GM12878 (cell line): ENCODE measurements around the gene IRF9.

Experiments used
- CREB1 ChIP-seq: IDR thresholded peaks from 2 replicates; pipeline ENCODE4 v1.6.1; 2012; ENCODE audit warnings: low read depth, mild to moderate bottlenecking, inconsistent platforms
- EP300 ChIP-seq, 2 experiments: fragments of 150-350 bp in 1 of 2; IDR thresholded peaks; 2 replicates each; pipeline ENCODE4 v1.6.1; 2011 to 2012; ENCODE audit warnings: low read depth in 2 of 2, low read length in 2 of 2, borderline replicate concordance in 1 of 2, improper control_type of control experiment in 1 of 2, inconsistent platforms in 1 of 2; ENCODE audit not compliant: control insufficient read depth in 1 of 2
- EZH2 ChIP-seq: IDR thresholded peaks from 2 replicates; pipeline ENCODE4 v1.6.1; 2012; ENCODE audit warnings: low read depth, mild to moderate bottlenecking, control low read depth, inconsistent platforms, low read length, borderline replicate concordance; ENCODE audit not compliant: control insufficient read depth
- MXI1 ChIP-seq: fragments of 150-350 bp; IDR thresholded peaks from 2 replicates; pipeline ENCODE4 v1.6.1; 2011; ENCODE audit warnings: low read depth, mild to moderate bottlenecking, inconsistent platforms, low read length, improper control_type of control experiment
- NFIC ChIP-seq: IDR thresholded peaks from 2 replicates; pipeline ENCODE4 v1.6.1; 2012; ENCODE audit warnings: low read depth, mild to moderate bottlenecking, inconsistent platforms, low read length, moderate library complexity
- POLR2AphosphoS5 ChIP-seq: IDR thresholded peaks from 2 replicates; pipeline ENCODE4 v1.6.1; 2011; ENCODE audit warnings: mild to moderate bottlenecking, low read length, inconsistent platforms
- TBL1XR1 ChIP-seq: IDR thresholded peaks from 2 replicates; pipeline ENCODE4 v1.6.1; 2012; ENCODE audit warnings: low read depth, low read length, improper control_type of control experiment
- TF ChIP-seq, protein P1 (sequence below), 3 experiments: IDR thresholded peaks in 2 of 3; conservative IDR thresholded peaks in 1 of 3; 2 replicates each; pipeline ENCODE4 v1.5.1; 2011; ENCODE audit warnings: low read depth in 3 of 3, low read length in 3 of 3, mild to moderate bottlenecking in 3 of 3, control low read depth in 2 of 3, moderate library complexity in 2 of 3, inconsistent platforms in 1 of 3, mixed read lengths in 1 of 3; ENCODE audit not compliant: control insufficient read depth in 2 of 3, insufficient read depth in 1 of 3; ENCODE audit errors: extremely low read depth in 1 of 3
- TF ChIP-seq, protein P2 (sequence below): fragments of 450-650 bp; IDR thresholded peaks from 2 replicates; pipeline ENCODE4 v1.6.1; 2018; ENCODE audit warnings: mild to moderate bottlenecking, low read depth, moderate library complexity; ENCODE audit not compliant: partially characterized antibody
- TF ChIP-seq, protein P3 (sequence below): IDR thresholded peaks from 2 replicates; pipeline ENCODE4 v1.6.1; 2012; ENCODE audit warnings: low read length, inconsistent platforms

DNA sequence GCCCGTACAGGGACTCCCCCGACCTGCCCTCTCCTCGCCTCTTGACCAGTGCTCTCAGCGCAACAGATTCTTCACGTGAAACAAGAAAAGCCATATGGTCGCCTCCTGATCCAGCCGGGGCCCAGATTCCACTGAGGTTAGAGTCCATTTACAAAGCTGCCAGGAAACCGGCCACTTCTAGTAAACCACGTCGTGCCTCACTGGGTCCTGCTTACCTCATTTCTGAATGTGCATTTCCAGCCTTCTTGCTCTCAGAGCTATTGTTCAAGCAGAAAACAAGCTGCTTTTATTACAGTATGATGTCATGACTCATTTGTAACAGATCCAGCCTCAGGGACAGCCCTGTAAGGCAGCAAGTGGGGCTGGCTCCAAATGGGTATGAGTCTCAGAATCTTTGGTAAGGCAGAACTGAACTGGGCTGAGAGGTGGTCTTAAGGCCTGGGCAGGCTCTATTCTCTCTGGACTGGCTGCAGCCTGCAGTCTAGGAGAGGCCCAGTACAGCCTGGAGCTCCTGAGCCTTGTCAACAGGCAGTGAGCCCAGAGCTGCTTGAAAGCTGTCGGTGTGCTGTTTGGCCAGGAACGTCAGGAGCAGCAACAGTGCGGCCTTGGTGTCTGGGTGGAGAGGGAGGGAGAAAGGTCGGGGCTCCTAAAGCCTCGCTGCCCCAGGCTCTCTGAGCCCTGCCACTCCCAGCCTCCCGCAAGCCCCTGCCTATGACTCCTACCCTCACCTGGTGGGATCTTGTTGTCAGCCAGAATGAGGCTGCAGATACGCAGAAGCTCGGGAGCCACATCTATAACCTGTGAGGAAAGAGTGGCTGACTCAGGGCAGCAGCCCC lies 19.1 kb downstream of the IRF9 start:
- TF ChIP-seq POLR2AphosphoS5 (0 out of 2 replicates have a peak, but pooled peaks have one; percentile 3), MXI1 (no peak), EZH2 (no peak), NFIC (no peak), EP300 (IDR thresholded peaks at IDR 0.05; ENCODE audit: borderline replicate concordance in 1 of 2, control insufficient read depth in 1 of 2, low read depth in 2 of 2, low read length in 2 of 2) (no peak), TBL1XR1 (no peak), CREB1 (no peak)
- TF ChIP-seq, protein P1, sequence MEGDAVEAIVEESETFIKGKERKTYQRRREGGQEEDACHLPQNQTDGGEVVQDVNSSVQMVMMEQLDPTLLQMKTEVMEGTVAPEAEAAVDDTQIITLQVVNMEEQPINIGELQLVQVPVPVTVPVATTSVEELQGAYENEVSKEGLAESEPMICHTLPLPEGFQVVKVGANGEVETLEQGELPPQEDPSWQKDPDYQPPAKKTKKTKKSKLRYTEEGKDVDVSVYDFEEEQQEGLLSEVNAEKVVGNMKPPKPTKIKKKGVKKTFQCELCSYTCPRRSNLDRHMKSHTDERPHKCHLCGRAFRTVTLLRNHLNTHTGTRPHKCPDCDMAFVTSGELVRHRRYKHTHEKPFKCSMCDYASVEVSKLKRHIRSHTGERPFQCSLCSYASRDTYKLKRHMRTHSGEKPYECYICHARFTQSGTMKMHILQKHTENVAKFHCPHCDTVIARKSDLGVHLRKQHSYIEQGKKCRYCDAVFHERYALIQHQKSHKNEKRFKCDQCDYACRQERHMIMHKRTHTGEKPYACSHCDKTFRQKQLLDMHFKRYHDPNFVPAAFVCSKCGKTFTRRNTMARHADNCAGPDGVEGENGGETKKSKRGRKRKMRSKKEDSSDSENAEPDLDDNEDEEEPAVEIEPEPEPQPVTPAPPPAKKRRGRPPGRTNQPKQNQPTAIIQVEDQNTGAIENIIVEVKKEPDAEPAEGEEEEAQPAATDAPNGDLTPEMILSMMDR (IDR thresholded peaks at IDR 0.05 in 2 of 3, conservative IDR thresholded peaks at IDR 0.05 in 1 of 3; ENCODE audit: control insufficient read depth in 2 of 3, extremely low read depth in 1 of 3, insufficient read depth in 1 of 3, low read depth in 3 of 3, low read length in 3 of 3): no peak
- TF ChIP-seq, protein P2, sequence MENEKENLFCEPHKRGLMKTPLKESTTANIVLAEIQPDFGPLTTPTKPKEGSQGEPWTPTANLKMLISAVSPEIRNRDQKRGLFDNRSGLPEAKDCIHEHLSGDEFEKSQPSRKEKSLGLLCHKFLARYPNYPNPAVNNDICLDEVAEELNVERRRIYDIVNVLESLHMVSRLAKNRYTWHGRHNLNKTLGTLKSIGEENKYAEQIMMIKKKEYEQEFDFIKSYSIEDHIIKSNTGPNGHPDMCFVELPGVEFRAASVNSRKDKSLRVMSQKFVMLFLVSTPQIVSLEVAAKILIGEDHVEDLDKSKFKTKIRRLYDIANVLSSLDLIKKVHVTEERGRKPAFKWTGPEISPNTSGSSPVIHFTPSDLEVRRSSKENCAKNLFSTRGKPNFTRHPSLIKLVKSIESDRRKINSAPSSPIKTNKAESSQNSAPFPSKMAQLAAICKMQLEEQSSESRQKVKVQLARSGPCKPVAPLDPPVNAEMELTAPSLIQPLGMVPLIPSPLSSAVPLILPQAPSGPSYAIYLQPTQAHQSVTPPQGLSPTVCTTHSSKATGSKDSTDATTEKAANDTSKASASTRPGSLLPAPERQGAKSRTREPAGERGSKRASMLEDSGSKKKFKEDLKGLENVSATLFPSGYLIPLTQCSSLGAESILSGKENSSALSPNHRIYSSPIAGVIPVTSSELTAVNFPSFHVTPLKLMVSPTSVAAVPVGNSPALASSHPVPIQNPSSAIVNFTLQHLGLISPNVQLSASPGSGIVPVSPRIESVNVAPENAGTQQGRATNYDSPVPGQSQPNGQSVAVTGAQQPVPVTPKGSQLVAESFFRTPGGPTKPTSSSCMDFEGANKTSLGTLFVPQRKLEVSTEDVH: no peak
- TF ChIP-seq, protein P3, sequence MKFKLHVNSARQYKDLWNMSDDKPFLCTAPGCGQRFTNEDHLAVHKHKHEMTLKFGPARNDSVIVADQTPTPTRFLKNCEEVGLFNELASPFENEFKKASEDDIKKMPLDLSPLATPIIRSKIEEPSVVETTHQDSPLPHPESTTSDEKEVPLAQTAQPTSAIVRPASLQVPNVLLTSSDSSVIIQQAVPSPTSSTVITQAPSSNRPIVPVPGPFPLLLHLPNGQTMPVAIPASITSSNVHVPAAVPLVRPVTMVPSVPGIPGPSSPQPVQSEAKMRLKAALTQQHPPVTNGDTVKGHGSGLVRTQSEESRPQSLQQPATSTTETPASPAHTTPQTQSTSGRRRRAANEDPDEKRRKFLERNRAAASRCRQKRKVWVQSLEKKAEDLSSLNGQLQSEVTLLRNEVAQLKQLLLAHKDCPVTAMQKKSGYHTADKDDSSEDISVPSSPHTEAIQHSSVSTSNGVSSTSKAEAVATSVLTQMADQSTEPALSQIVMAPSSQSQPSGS: no peak
